Subcutaneous abdominal adipose tissue (tissue), 5 donors: ENCODE results near the gene NANOG.
"Not testable (repeated sequence)": the region's sequence is repeated elsewhere in the genome, so short reads cannot be mapped to it uniquely, and the experiment has no call there.

Experiments used
- H3K27ac ChIP-seq: one replicate; pipeline ENCODE4 v1.7.0; 2013; ENCODE audit warnings: low read depth, mild to moderate bottlenecking, inconsistent platforms, low read length, moderate library complexity
- H3K27me3 ChIP-seq, 5 donors: one replicate each; pipeline ENCODE4 v1.7.0; 2013; ENCODE audit warnings: low read length in 5 of 5, inconsistent platforms in 1 of 5; ENCODE audit not compliant: control insufficient read depth in 5 of 5, insufficient read depth in 4 of 5
- H3K36me3 ChIP-seq, 5 donors: one replicate each; pipeline ENCODE4 v1.7.0; 2013; ENCODE audit warnings: low read length in 5 of 5; ENCODE audit not compliant: control insufficient read depth in 5 of 5, insufficient read depth in 5 of 5
- H3K4me1 ChIP-seq, 5 donors: one replicate each; pipeline ENCODE4 v1.7.0; 2013; ENCODE audit warnings: low read length in 5 of 5, mild to moderate bottlenecking in 3 of 5, moderate library complexity in 1 of 5; ENCODE audit not compliant: control insufficient read depth in 5 of 5, insufficient read depth in 5 of 5
- H3K4me3 ChIP-seq, 5 donors: one replicate each; pipeline ENCODE4 v1.7.0; 2013; ENCODE audit warnings: low read length in 5 of 5, low read depth in 1 of 5
- H3K9ac ChIP-seq, 5 donors: one replicate each; pipeline ENCODE4 v1.7.0; 2013; ENCODE audit warnings: low read length in 5 of 5, mild to moderate bottlenecking in 4 of 5, moderate library complexity in 3 of 5
- H3K9me3 ChIP-seq, 5 donors: one replicate each; pipeline ENCODE4 v1.7.0; 2013; ENCODE audit warnings: low read length in 5 of 5; ENCODE audit not compliant: control insufficient read depth in 5 of 5
- donor health status: healthy.
- donor health status: healthy.
- donor health status: healthy.
- donor health status: healthy.
- donor health status: healthy.

NANOG gene

DNA sequence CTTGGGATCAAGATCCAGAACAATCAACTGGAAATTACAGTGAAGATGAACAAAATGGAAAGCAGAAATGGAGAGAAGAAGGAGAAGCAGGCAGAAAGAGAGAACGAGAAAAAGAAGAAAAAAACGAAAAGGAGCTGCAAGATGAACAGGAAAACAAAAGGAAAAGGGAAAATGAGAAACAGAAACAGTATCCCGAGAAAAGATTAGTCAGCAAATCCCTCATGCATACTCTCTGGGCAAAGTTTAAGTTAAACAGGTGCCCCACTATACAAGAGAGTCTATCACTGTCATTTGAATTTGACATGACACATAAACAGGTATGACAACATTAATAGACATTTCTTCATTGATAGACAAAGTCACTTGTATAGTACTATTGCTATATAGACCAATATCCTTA lies 19.2 kb upstream of the NANOG start:
- Histone ChIP-seq H3K27ac (no peak overlapping the region), H3K4me3 (no peak overlapping the region), H3K4me1 (no peaks in the 10 kb centered on the region), H3K36me3 (no peaks in the 10 kb centered on the region), H3K27me3 (no peaks in the 10 kb centered on the region), H3K9me3 (no peaks in the 10 kb centered on the region), H3K9ac (no peak overlapping the region)

DNA sequence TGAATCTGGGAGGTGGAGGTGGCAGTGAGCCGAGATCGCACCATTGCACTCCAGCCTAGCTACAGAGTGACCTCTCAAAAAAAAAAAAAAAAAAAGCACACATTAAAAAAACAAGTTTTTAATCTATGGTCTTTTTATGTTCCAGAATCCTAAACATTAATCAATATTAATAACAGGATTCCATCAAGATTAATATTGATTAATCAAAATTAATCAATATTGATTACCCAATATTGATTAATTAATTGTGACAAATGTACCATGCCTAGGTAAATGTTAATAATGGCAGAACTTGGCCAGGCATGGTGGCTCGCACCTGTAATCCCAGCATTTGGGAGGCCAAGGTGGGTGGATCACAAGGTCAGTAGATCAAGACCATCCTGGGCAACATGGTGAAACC lies 7.9 kb upstream of the NANOG start:
- H3K36me3 ChIP-seq: no peaks in the 10 kb centered on the region
- H3K9ac ChIP-seq: no peak overlapping the region
- no peaks in the 10 kb centered on the region for H3K9me3 ChIP-seq
- H3K4me1 ChIP-seq: no peaks in the 10 kb centered on the region
- H3K4me3 ChIP-seq: no peak overlapping the region
- no peaks in the 10 kb centered on the region for H3K27me3 ChIP-seq
- no peak overlapping the region for H3K27ac ChIP-seq

DNA sequence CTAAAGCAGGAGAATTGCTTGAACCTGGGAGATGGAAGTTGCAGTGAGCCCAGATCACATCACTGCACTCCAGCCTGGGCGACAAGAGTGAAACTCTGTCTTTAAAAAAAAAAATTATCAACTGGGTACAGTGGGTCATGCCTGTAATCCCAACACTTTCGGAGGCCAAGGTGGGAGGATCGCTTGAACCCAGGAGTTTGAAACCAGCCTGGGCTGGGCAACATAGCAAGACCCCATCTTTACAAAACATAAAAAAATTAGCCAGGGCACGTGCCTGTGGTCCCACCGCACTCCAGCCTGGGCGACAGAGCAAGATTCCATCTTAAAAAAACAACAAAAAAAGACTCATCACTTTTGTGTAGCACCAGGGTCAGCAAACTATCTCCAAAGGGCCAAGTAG lies 7.1 kb upstream of the NANOG start:
- Histone ChIP-seq H3K36me3 (no peaks in the 10 kb centered on the region), H3K4me1 (no peaks in the 10 kb centered on the region), H3K4me3 (no peak overlapping the region), H3K27me3 (no peaks in the 10 kb centered on the region), H3K27ac (no peak overlapping the region), H3K9me3 (no peaks in the 10 kb centered on the region), H3K9ac (no peak overlapping the region)

- peaks cover 0 to 10% (median 0%) of the 10 kb centered on the region in 5 donors for H3K27me3 ChIP-seq
- not testable (repeated sequence) for H3K4me3 ChIP-seq, H3K9me3 ChIP-seq, H3K27ac ChIP-seq, H3K36me3 ChIP-seq, H3K4me1 ChIP-seq, H3K9ac ChIP-seq
These were observed 5.8 kb upstream of the NANOG start for GRCh38 chr12:7783433-7783832.

GRCh38 chr12:7784701-7785100 lies 4.5 kb upstream of the NANOG start:
- peaks cover 0 to 13% (median 0%) of the 10 kb centered on the region in 5 donors for H3K27me3 ChIP-seq
- no peaks in the 10 kb centered on the region for H3K9me3 ChIP-seq
- no peak overlapping the region for H3K9ac ChIP-seq
- no peak overlapping the region for H3K4me3 ChIP-seq
- H3K36me3 ChIP-seq: no peaks in the 10 kb centered on the region
- no peak overlapping the region for H3K27ac ChIP-seq
- peaks cover 0 to 3% (median 0%) of the 10 kb centered on the region in 5 donors for H3K4me1 ChIP-seq

DNA sequence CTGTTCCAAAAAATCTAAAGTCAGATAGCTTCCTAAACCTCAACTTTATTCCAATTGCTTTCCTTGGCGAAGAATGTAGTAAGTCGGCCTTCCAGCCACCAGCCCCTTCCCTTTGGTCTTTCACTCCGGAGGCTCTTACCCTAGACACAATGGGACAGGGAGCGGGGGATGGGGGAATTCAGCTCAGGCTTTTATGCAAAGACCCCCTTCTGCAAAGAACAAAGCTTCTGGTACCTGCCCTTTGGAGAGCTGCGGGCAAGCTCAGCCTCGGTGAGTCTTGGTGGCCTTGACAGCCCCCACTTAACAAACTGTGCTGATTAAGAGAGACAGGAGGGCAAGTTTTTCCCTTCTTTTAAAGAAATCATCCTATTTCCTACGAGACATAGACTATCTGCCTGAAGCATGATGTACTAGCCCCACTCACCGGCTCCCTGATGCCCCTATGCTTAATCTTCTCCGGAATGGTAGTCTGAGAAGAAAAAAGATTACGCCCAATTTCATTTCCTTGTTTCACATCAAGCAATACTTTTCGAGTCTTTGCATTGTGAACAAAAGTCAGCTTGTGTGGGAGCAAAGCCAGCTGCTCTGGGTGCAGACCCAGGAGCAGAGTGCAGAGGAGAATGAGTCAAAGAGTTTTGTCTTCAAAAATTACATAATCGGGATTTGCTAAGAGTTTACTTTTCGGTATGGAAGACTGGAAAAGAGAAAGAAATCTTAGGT lies 1.5 kb upstream of the NANOG start:
- Histone ChIP-seq H3K36me3 (no peaks in the 10 kb centered on the region), H3K9me3 (no peaks in the 10 kb centered on the region), H3K4me3 (no peak overlapping the region), H3K27me3 (peaks cover 0 to 20% (median 4%) of the 10 kb centered on the region in 5 donors), H3K27ac (no peak overlapping the region), H3K4me1 (peaks cover 0 to 3% (median 0%) of the 10 kb centered on the region in 5 donors), H3K9ac (no peak overlapping the region)

DNA sequence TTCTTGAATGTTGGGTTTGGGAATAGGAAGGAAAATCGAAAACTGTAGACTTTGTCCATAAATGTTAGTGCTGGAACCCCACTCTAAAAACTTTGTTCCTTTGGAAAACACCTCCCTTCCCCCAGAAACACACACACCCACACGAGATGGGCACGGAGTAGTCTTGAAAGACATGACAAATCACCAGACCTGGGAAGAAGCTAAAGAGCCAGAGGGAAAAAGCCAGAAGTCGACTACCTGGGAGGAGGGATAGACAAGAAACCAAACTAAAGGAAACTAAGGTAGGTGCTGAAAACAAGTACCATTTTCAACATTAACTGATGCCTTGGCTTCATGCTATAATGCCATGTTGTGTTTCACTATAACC lies 925 bp upstream of the NANOG start:
- Histone ChIP-seq H3K4me3 (no peak overlapping the region), H3K9me3 (no peaks in the 10 kb centered on the region), H3K27ac (no peak overlapping the region), H3K27me3 (peaks cover 0 to 20% (median 4%) of the 10 kb centered on the region in 5 donors), H3K36me3 (no peaks in the 10 kb centered on the region), H3K4me1 (peaks cover 0 to 3% (median 0%) of the 10 kb centered on the region in 5 donors), H3K9ac (no peak overlapping the region)

GRCh38 chr12:7793211-7793610 lies 4.0 kb downstream of the NANOG start:
- Histone ChIP-seq H3K4me3 (no peak overlapping the region), H3K27me3 (peaks cover 0 to 12% (median 4%) of the 10 kb centered on the region in 5 donors), H3K9me3 (no peaks in the 10 kb centered on the region), H3K27ac (no peak overlapping the region), H3K4me1 (no peaks in the 10 kb centered on the region), H3K9ac (no peak overlapping the region), H3K36me3 (no peaks in the 10 kb centered on the region)

GRCh38 chr12:7797269-7797668 lies 8.1 kb downstream of the NANOG start:
- not testable (repeated sequence) for H3K27ac ChIP-seq, H3K27me3 ChIP-seq, H3K4me1 ChIP-seq, H3K9me3 ChIP-seq, H3K4me3 ChIP-seq, H3K9ac ChIP-seq, H3K36me3 ChIP-seq

GRCh38 chr12:7797698-7798398 lies 8.6 kb downstream of the NANOG start:
- Histone ChIP-seq H3K9ac (no peak overlapping the region), H3K27me3 (no peaks in the 10 kb centered on the region), H3K4me1 (no peaks in the 10 kb centered on the region), H3K27ac (no peak overlapping the region), H3K9me3 (no peaks in the 10 kb centered on the region), H3K4me3 (no peak overlapping the region), H3K36me3 (no peaks in the 10 kb centered on the region)
